Heart left ventricle (tissue), 16 donors: ENCODE measurements around the gene SPRR1A. TPM values are rescaled to one million over a fixed set of nuclear protein-coding genes. Genes with fewer than 3 reads are reported as not detected.

ENCODE experiments used
- ATAC-seq, 4 donors: fragments of 200-7000 bp; cut with Tn5 transposase; one replicate each; pipeline ENCODE4 v1.9.1; 2020 to 2022; ENCODE audit warnings: moderate library complexity in 4 of 4, mild to moderate bottlenecking in 3 of 4, moderate number of reproducible peaks in 1 of 4
- DNase-seq, 5 donors: peaks; one replicate each; pipeline ENCODE4 v3.0.0-alpha.2; 2020
- H3K27ac ChIP-seq, 12 donors: fragments of 200-600 bp; sonication (generic) in 4 of 12; one replicate each; pipeline versions ENCODE4 v1.5.0 to v1.8.0; 2016 to 2022; ENCODE audit warnings: mild to moderate bottlenecking in 2 of 12
- H3K27me3 ChIP-seq, 9 donors: fragments of 200-600 bp; sonication (generic) in 2 of 9; one replicate each; pipeline versions ENCODE4 v1.5.1 to v1.8.0; 2016 to 2022; ENCODE audit warnings: mild to moderate bottlenecking in 3 of 9
- H3K36me3 ChIP-seq, 9 donors: fragments of 200-600 bp; sonication (generic) in 2 of 9; one replicate each; pipeline versions ENCODE4 v1.5.0 to v1.8.0; 2018 to 2022; ENCODE audit warnings: mild to moderate bottlenecking in 2 of 9
- H3K4me1 ChIP-seq, 12 donors: fragments of 200-600 bp; sonication (generic) in 4 of 12; one replicate each; pipeline versions ENCODE4 v1.5.0 to v1.8.0; 2016 to 2022; ENCODE audit warnings: mild to moderate bottlenecking in 3 of 12
- H3K4me3 ChIP-seq, 12 donors: fragments of 200-600 bp; sonication (generic) in 4 of 12; one replicate each; pipeline versions ENCODE4 v1.5.0 to v1.8.0; 2017 to 2022; ENCODE audit warnings: mild to moderate bottlenecking in 9 of 12, moderate library complexity in 4 of 12
- H3K9me3 ChIP-seq, 12 donors: fragments of 200-600 bp; sonication (generic) in 4 of 12; one replicate each; pipeline versions ENCODE4 v1.5.0 to v1.8.0; 2016 to 2022; ENCODE audit warnings: mild to moderate bottlenecking in 1 of 12
- CTCF ChIP-seq, 12 donors: fragments of 200-600 bp; sonication (generic) in 4 of 12; IDR thresholded peaks; one replicate each; pipeline versions ENCODE4 v1.5.0 to v1.8.0; 2018 to 2022; ENCODE audit warnings: antibody characterized with exemption in 12 of 12, mild to moderate bottlenecking in 5 of 12
- POLR2A ChIP-seq, 2 donors: fragments of 450-650 bp; IDR thresholded peaks; one replicate each; pipeline ENCODE4 v1.6.1; 2017; ENCODE audit warnings: antibody characterized with exemption in 2 of 2, mild to moderate bottlenecking in 2 of 2, moderate library complexity in 2 of 2
- WGBS, 4 donors: extraction: QIAGEN DNeasy Blood & Tissue Kit in 2 of 4; methylation state at CpG; one replicate each; pipeline versions ENCODE4 v1.1.5 to v1.1.7; 2013 to 2018; 5-methylcytosine and 5-hydroxymethylcytosine counted together
- intact Hi-C, 10 donors: fragments of 100-400 bp; cut with DNase I; formaldehyde crosslinking; loops; one replicate each; pipeline versions ENCODE4 v1.11.1 to v1.14.2; 2022
- polyA plus RNA-seq, 2 donors: library from polyadenylated mRNA; stranded (reverse); fragments of 200-250 nt; gene quantifications; one replicate each; pipeline ENCODE4 v1.2.3, GENCODE V29; 2013
- total RNA-seq, 9 donors: library from RNA; depleted of rRNA in 2 of 9; stranded (reverse); fragments of >200 nt in 2 of 9; fragmentation: NEBNext Ultra II Directional in 3 of 9; extraction: Animal tissue kit (Norgen Biotek cat#: 25700) in 3 of 9; gene quantifications; one replicate each; pipeline versions ENCODE4 v1.1.0 to v1.2.4, GENCODE V29; 2016 to 2023
- donor health status: ischemic (EF 13 %, LVEDD 7.1; RV severe dilation, severe dysfunction).
- donor health status: healthy with polysubstance abuse.
- donor health status: DM: no; HTN: yes; CAD: no.
- donor health status: DM: no; HTN: no; CAD: no.
- donor health status: ischemic (EF 25% LVEDD 6.9; RV normal size, moderate dysfunction).
- donor health status: ischemic (EF 25% LVEDD 5.7; RV mildly dilated, moderate dysfunction).
- donor health status: healthy.
- donor health status: DM: yes; HTN: yes; CAD: no.
- donor health status: ischemic (EF 35%, LVEDD 5.7; RV mildly dilated, moderate dysfunction).
- donor health status: nonischemic (EF 11% LVEDD 7.7; RV severe dilation, severe dysfunction).
- donor health status: DM: yes; HTN: yes; CAD: no.
- donor health status: PGD.
- donor health status: ischemic (EF 29% LVEDD 5.4; RV normal size, mild dysfunction).
- donor health status: nonischemic (EF 23%, LVEDD 6.1; RV moderate dilation, normal function).

The SPRR1A gene
- total and polyA plus RNA-seq, 11 donors = not detected

- TF ChIP-seq CTCF (IDR thresholded peaks at IDR 0.05) = no peak
- no peak for TF ChIP-seq POLR2A (IDR thresholded peaks at IDR 0.05)
- no peak within 1 kb of the TSS for H3K4me3 ChIP-seq
- peaks cover 0 to 6% (median 0%) of the 10 kb centered on the region in 9 donors for H3K27me3 ChIP-seq
- no peak for DNase-seq
- WGBS, 4 donors = 75 to 88% (median 80%) methylated on average over 6 of the region's 6 CpGs
- no peaks in the 10 kb centered on the region for H3K4me1 ChIP-seq
- intact Hi-C loops = no loop called here
- ATAC-seq = no peak
- H3K27ac ChIP-seq = no peak within 1 kb of the TSS
- H3K36me3 ChIP-seq = no peaks in the 10 kb centered on the region
- H3K9me3 ChIP-seq = no peaks in the 10 kb centered on the region
These were observed 13.4 kb upstream of the SPRR1A start, which contains the start of gene SPRR4 for GRCh38 chr1:152970495-152970894. SPRR4 (plus strand) TSS chr1:152970648; CDS start chr1:152971891, 1,243 bp downstream.

- 71 to 74% (median 72%) methylated on average over 4 of the region's 4 CpGs for WGBS, 4 donors
- ATAC-seq (no peak), DNase-seq (no peak)
- H3K4me1 ChIP-seq = no peaks in the 10 kb centered on the region
- H3K4me3 ChIP-seq = no peak overlapping the region
- peaks cover 0 to 4% (median 0%) of the 10 kb centered on the region in 9 donors for H3K27me3 ChIP-seq
- intact Hi-C loops = no loop called here
- no peak overlapping the region for H3K27ac ChIP-seq
- H3K9me3 ChIP-seq = no peaks in the 10 kb centered on the region
- H3K36me3 ChIP-seq = no peaks in the 10 kb centered on the region
- TF ChIP-seq POLR2A (IDR thresholded peaks at IDR 0.05) = no peak
- TF ChIP-seq CTCF (IDR thresholded peaks at IDR 0.05) = no peak
These were observed 11.5 kb upstream of the SPRR1A start for GRCh38 chr1:152972196-152972886.

- Histone ChIP-seq H3K4me1 (no peaks in the 10 kb centered on the region), H3K27me3 (peaks cover 0 to 4% (median 0%) of the 10 kb centered on the region in 9 donors), H3K36me3 (no peaks in the 10 kb centered on the region), H3K9me3 (no peaks in the 10 kb centered on the region), H3K4me3 (no peak overlapping the region), H3K27ac (no peak overlapping the region)
- no peak for DNase-seq
- intact Hi-C loops = no loop called here
- WGBS, 4 donors = 54 to 74% (median 71%) methylated on average over 1 of the region's 1 CpG
- ATAC-seq = no peak
- TF ChIP-seq CTCF (IDR thresholded peaks at IDR 0.05) (no peak), POLR2A (IDR thresholded peaks at IDR 0.05) (no peak)
These were observed 7.2 kb upstream of the SPRR1A start for GRCh38 chr1:152976688-152977087.

- Histone ChIP-seq H3K27ac (no peak overlapping the region), H3K4me3 (no peak overlapping the region), H3K9me3 (no peaks in the 10 kb centered on the region), H3K4me1 (no peaks in the 10 kb centered on the region), H3K36me3 (no peaks in the 10 kb centered on the region), H3K27me3 (peaks cover 0 to 6% (median 0%) of the 10 kb centered on the region in 9 donors)
- intact Hi-C loops = no loop called here
- no peak for DNase-seq
- TF ChIP-seq POLR2A (IDR thresholded peaks at IDR 0.05) (no peak), CTCF (IDR thresholded peaks at IDR 0.05) (no peak)
- no peak for ATAC-seq
These were observed 6.3 kb upstream of the SPRR1A start for GRCh38 chr1:152977614-152978013.
